ENCODE measurements around the gene MAP4K4. TPM values are rescaled to one million over a fixed set of nuclear protein-coding genes. Genes with fewer than 3 reads are reported as not detected.

Gene MAP4K4
- polyA plus RNA-seq, 3 donors: 5.3 to 66.9 (median 8.7) TPM

DNA sequence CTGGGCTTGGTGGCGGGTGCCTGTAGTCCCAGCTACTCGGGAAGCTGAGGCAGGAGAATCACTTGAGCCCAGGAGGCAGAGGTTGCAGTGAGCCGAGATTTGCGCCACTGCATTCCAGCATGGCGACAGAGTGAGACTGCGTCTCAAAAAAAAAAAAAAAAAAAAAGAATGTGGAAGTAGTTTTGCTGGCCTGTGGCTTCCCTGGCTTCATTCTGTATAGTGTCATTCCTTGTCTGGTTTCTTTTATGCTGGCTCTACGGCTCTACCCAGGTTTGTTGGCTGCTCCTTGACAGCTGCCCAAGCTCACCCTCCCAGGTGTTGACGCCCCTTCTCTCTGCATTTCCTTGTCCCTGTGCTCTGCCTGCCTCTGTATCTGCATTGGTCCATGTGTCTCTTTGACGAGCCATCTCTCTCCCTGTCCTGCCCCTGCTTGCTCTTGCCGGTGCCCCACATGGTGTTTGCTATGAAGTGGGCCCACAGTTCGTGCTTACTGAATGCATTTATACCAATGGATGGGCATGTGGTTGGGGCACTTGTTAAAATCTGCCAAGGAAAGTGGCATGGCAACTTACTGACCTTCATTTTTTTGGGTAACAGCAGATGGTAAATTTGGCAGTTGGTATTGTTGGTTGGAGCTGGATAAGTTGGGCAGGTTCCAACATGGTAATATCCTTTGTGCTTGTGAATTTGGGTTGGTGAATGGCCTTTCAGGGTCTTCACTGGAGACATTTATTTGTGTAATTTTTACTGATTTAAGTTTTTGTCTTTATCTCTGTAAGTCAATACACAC lies 113.9 kb downstream of the MAP4K4 start:
- H4K20me1 ChIP-seq (ENCODE audit: insufficient read depth, low read length): peaks cover 97% of the 10 kb centered on the region
- Mint-ChIP-seq H3K36me3 (peaks cover 10 to 26% of the 10 kb centered on the region in 2 donors), H3K27me3 (ENCODE audit: low read depth in 3 of 3) (no peaks in the 10 kb centered on the region), H3K9me3 (no peaks in the 10 kb centered on the region), H3K4me1 (peaks cover 26% of the 10 kb centered on the region), H3K27ac (peak overlapping the region in 1 of 7 donors; percentile 47), H3K4me3 (no peak overlapping the region)
- DNase-seq: no peak
- H3K9me3 ChIP-seq (replicated peaks in 1 of 2; ENCODE audit: control insufficient read depth in 1 of 2, insufficient read depth in 1 of 2, low read length in 2 of 2): no peaks in the 10 kb centered on the region
- TF ChIP-seq, protein P1, sequence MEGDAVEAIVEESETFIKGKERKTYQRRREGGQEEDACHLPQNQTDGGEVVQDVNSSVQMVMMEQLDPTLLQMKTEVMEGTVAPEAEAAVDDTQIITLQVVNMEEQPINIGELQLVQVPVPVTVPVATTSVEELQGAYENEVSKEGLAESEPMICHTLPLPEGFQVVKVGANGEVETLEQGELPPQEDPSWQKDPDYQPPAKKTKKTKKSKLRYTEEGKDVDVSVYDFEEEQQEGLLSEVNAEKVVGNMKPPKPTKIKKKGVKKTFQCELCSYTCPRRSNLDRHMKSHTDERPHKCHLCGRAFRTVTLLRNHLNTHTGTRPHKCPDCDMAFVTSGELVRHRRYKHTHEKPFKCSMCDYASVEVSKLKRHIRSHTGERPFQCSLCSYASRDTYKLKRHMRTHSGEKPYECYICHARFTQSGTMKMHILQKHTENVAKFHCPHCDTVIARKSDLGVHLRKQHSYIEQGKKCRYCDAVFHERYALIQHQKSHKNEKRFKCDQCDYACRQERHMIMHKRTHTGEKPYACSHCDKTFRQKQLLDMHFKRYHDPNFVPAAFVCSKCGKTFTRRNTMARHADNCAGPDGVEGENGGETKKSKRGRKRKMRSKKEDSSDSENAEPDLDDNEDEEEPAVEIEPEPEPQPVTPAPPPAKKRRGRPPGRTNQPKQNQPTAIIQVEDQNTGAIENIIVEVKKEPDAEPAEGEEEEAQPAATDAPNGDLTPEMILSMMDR (IDR thresholded peaks at IDR 0.05): no peak
- intact Hi-C loops (cut with micrococcal nuclease): no loop called here
- H3K79me2 ChIP-seq (ENCODE audit: insufficient read depth, low read length): peaks cover 95% of the 10 kb centered on the region
- H3K4me2 ChIP-seq (replicated peaks; ENCODE audit: extremely low read depth, low read length, poor library complexity, severe bottlenecking): no peak overlapping the region
- H3K36me3 ChIP-seq (replicated peaks in 1 of 2; ENCODE audit: control insufficient read depth in 1 of 2, insufficient read depth in 2 of 2, low read length in 2 of 2): peaks cover 0 to 5% of the 10 kb centered on the region in 2 donors
- H3K4me1 ChIP-seq (ENCODE audit: control insufficient read depth in 1 of 2, insufficient read depth in 2 of 2, low read length in 2 of 2): peaks cover 6 to 8% of the 10 kb centered on the region in 2 donors
- H3K4me3 ChIP-seq (replicated peaks in 1 of 3; ENCODE audit: low read depth in 2 of 3, low read length in 3 of 3): no peak overlapping the region
- no peak overlapping the region for H2AFZ ChIP-seq (ENCODE audit: insufficient read depth, low read depth, low read length, poor library complexity, severe bottlenecking)
- H3K27me3 ChIP-seq (ENCODE audit: control insufficient read depth in 2 of 2, insufficient read depth in 2 of 2, low read length in 2 of 2): no peaks in the 10 kb centered on the region
- 94% methylated on average over 8 of the region's 11 CpGs for WGBS (ENCODE audit: insufficient coverage)
- H3K9ac ChIP-seq (ENCODE audit: insufficient read depth, low read length, poor library complexity, severe bottlenecking): no peak overlapping the region
- H3K27ac ChIP-seq (ENCODE audit: low read depth in 1 of 2, low read length in 2 of 2): no peak overlapping the region

GRCh38 chr2:101812226-101812625 lies 114.7 kb downstream of the MAP4K4 start:
- Histone ChIP-seq H3K4me2 (replicated peaks; ENCODE audit: extremely low read depth, low read length, poor library complexity, severe bottlenecking) (no peak overlapping the region), H3K9me3 (replicated peaks in 1 of 2; ENCODE audit: control insufficient read depth in 1 of 2, insufficient read depth in 1 of 2, low read length in 2 of 2) (no peaks in the 10 kb centered on the region), H3K79me2 (ENCODE audit: insufficient read depth, low read length) (peaks cover 98% of the 10 kb centered on the region), H3K27ac (ENCODE audit: low read depth in 1 of 2, low read length in 2 of 2) (no peak overlapping the region), H3K36me3 (replicated peaks in 1 of 2; ENCODE audit: control insufficient read depth in 1 of 2, insufficient read depth in 2 of 2, low read length in 2 of 2) (peaks cover 0 to 5% of the 10 kb centered on the region in 2 donors), H4K20me1 (ENCODE audit: insufficient read depth, low read length) (peaks cover 97% of the 10 kb centered on the region), H3K27me3 (ENCODE audit: control insufficient read depth in 2 of 2, insufficient read depth in 2 of 2, low read length in 2 of 2) (no peaks in the 10 kb centered on the region), H2AFZ (ENCODE audit: insufficient read depth, low read depth, low read length, poor library complexity, severe bottlenecking) (no peak overlapping the region), H3K9ac (ENCODE audit: insufficient read depth, low read length, poor library complexity, severe bottlenecking) (no peak overlapping the region), H3K4me3 (replicated peaks in 1 of 3; ENCODE audit: low read depth in 2 of 3, low read length in 3 of 3) (no peak overlapping the region), H3K4me1 (ENCODE audit: control insufficient read depth in 1 of 2, insufficient read depth in 2 of 2, low read length in 2 of 2) (no peaks in the 10 kb centered on the region)
- Mint-ChIP-seq H3K27me3 (ENCODE audit: low read depth in 3 of 3) (no peaks in the 10 kb centered on the region), H3K4me3 (no peak overlapping the region), H3K4me1 (peaks cover 24% of the 10 kb centered on the region), H3K36me3 (peaks cover 12 to 29% of the 10 kb centered on the region in 2 donors), H3K27ac (peak overlapping the region in 1 of 7 donors; percentile 38), H3K9me3 (no peaks in the 10 kb centered on the region)
- WGBS (ENCODE audit: insufficient coverage): no CpG with 5 or more reads among the region's 7 CpGs
- DNase-seq: no peak
- intact Hi-C loops (cut with micrococcal nuclease): no loop called here
- TF ChIP-seq, protein P1 (IDR thresholded peaks at IDR 0.05): no peak
